HCT116 (cell line): ENCODE measurements around the gene GCN1. TPM values are rescaled to one million over a fixed set of nuclear protein-coding genes. Genes with fewer than 3 reads are reported as not detected.

Experiments used
- ATAC-seq: fragments of 200-7000 bp; cut with Tn5 transposase; 2 replicates; pipeline ENCODE4 v1.9.1; 2020; ENCODE audit warnings: mild to moderate bottlenecking, moderate library complexity
- BruUV-seq: library from RNA; stranded (reverse); fragments of 400-500 nt; replicated peaks from 2 replicates; lab custom pipeline; 2021; lab: Mats Ljungman, UMichigan
- CTCF ChIA-PET: fragments of 300-600 bp; sonication (Branson Sonifier 250); formaldehyde crosslinking; loops from one replicate; lab custom pipeline; 2021; ENCODE audit warnings: antibody characterized with exemption; lab: Charles Lee
- POLR2A ChIA-PET: fragments of 300-600, 350-600 bp; sonication (Branson Sonifier 250); formaldehyde crosslinking; loops from one replicate; lab custom pipeline; 2021; ENCODE audit warnings: antibody characterized with exemption; lab: Charles Lee
- RAD21 ChIA-PET, 2 experiments: fragments of 300-600 bp; sonication (Branson Sonifier 250); formaldehyde crosslinking; loops; one replicate each; lab custom pipeline; 2023; ENCODE audit warnings: low total read pairs in 2 of 2; ENCODE audit not compliant: uncharacterized antibody in 2 of 2, unreplicated experiment in 2 of 2, low non-redundant PET in 1 of 2; lab: Charles Lee
- DNase-seq: peaks from one replicate; pipeline ENCODE4 v3.0.0-alpha.2; 2010; ENCODE audit warnings: low read depth, low spot score
- H2AFZ ChIP-seq: fragments of 200-600 bp; shearing (Covaris generic), sonication (generic); 2 replicates; pipeline ENCODE4 v1.6.1; 2017; ENCODE audit warnings: low read depth, mixed run types, mixed read lengths, antibody characterized with exemption, low read length; ENCODE audit not compliant: poor library complexity, severe bottlenecking
- H3K27ac ChIP-seq: 2 replicates; pipeline ENCODE4 v1.5.1; 2012; ENCODE audit warnings: low read depth, low read length
- H3K27me3 ChIP-seq: fragments of 200-600 bp; sonication (generic); 2 replicates; pipeline ENCODE4 v1.6.1; 2016; ENCODE audit warnings: mixed run types, low read length, mixed read lengths; ENCODE audit not compliant: insufficient read depth
- H3K36me3 ChIP-seq, 2 experiments: fragments of 200-500 bp in 1 of 2; fragments of 200-600 bp in 1 of 2; sonication (Bioruptor generic) in 1 of 2; sonication (generic) in 1 of 2; 2 replicates each; pipeline versions ENCODE4 v1.5.1 to v1.6.1; 2014 to 2016; ENCODE audit warnings: low read length in 2 of 2, inconsistent platforms in 1 of 2, mixed read lengths in 1 of 2, mixed run types in 1 of 2; ENCODE audit not compliant: insufficient read depth in 2 of 2, control insufficient read depth in 1 of 2
- H3K4me1 ChIP-seq, 2 experiments: fragments of 200-600 bp in 1 of 2; sonication (generic) in 1 of 2; 2 replicates each; pipeline versions ENCODE4 v1.5.1 to v1.6.1; 2012 to 2017; ENCODE audit warnings: low read length in 2 of 2, inconsistent platforms in 1 of 2, mild to moderate bottlenecking in 1 of 2, mixed read lengths in 1 of 2, mixed run types in 1 of 2, moderate library complexity in 1 of 2; ENCODE audit not compliant: insufficient read depth in 2 of 2, control insufficient read depth in 1 of 2
- H3K4me2 ChIP-seq: fragments of 200-600 bp; sonication (generic); 2 replicates; pipeline ENCODE4 v1.6.1; 2017; ENCODE audit warnings: mixed run types, low read length, mixed read lengths
- H3K4me3 ChIP-seq, 2 experiments: fragments of 200-600 bp in 1 of 2; sonication (generic) in 1 of 2; replicated peaks in 1 of 2; 2 replicates each; pipeline ENCODE4 v1.5.1; 2011 to 2016; ENCODE audit warnings: low read length in 2 of 2, control low read depth in 1 of 2, low read depth in 1 of 2, mild to moderate bottlenecking in 1 of 2, mixed read lengths in 1 of 2, mixed run types in 1 of 2
- H3K79me2 ChIP-seq: fragments of 200-600 bp; sonication (generic); 2 replicates; pipeline ENCODE4 v1.6.1; 2017; ENCODE audit warnings: mild to moderate bottlenecking, mixed run types, low read length, moderate library complexity, mixed read lengths; ENCODE audit not compliant: insufficient read depth
- H3K9ac ChIP-seq: fragments of 200-600 bp; sonication (generic); 2 replicates; pipeline ENCODE4 v1.6.1; 2016; ENCODE audit warnings: low read length, mixed read lengths
- H3K9me2 ChIP-seq: fragments of 200-600 bp; sonication (generic), shearing (Covaris generic); 2 replicates; pipeline ENCODE4 v1.6.1; 2017; ENCODE audit warnings: mixed run types, mild to moderate bottlenecking, moderate library complexity; ENCODE audit not compliant: insufficient read depth
- H3K9me3 ChIP-seq, 2 experiments: fragments of 200-500 bp in 1 of 2; fragments of 200-600 bp in 1 of 2; sonication (Bioruptor generic) in 1 of 2; sonication (generic) in 1 of 2; 2 replicates each; pipeline ENCODE4 v1.6.1; 2014 to 2017; ENCODE audit warnings: low read length in 2 of 2, mixed read lengths in 2 of 2, inconsistent platforms in 1 of 2, low read depth in 1 of 2, mild to moderate bottlenecking in 1 of 2, mixed run types in 1 of 2, moderate library complexity in 1 of 2; ENCODE audit not compliant: control insufficient read depth in 1 of 2, insufficient read depth in 1 of 2
- H4K20me1 ChIP-seq: fragments of 200-600 bp; sonication (generic), shearing (Covaris generic); 2 replicates; pipeline ENCODE4 v1.6.1; 2017; ENCODE audit warnings: mixed run types, mild to moderate bottlenecking, moderate library complexity; ENCODE audit not compliant: insufficient read depth
- CBX3 ChIP-seq: IDR thresholded peaks from 2 replicates; pipeline ENCODE4 v1.6.1; 2012; ENCODE audit warnings: low read depth
- REST ChIP-seq: IDR thresholded peaks from 2 replicates; pipeline ENCODE4 v1.6.1; 2012; ENCODE audit warnings: low read depth
- ZFX ChIP-seq: fragments of 450-650 bp; IDR thresholded peaks from 2 replicates; pipeline ENCODE4 v1.6.1; 2017
- intact Hi-C: fragments of 100-400 bp; cut with micrococcal nuclease; formaldehyde crosslinking; loops from 2 replicates; pipeline ENCODE4 v1.10.0; 2022
- total RNA-seq: library from RNA; stranded (reverse); gene quantifications from one replicate; pipeline ENCODE4 v1.2.1, GENCODE V29; 2021; ENCODE audit not compliant: unreplicated experiment

Gene GCN1
- total RNA-seq, 1 experiment from 2014 or later, result 184 TPM

GRCh38 chr12:120098756-120099470 is 95.6 kb downstream of the GCN1 start (continued):
- TF ChIP-seq REST (no peak), ZFX (no peak)
- TF ChIP-seq, all 23 proteins: peak for 0

- ATAC-seq (no peak), DNase-seq (no peak)
- no peak for TF ChIP-seq CBX3
- Histone ChIP-seq H3K36me3 (peaks cover 8 to 19% of the 10 kb centered on the region in 2 experiments; a peak in 3 of 4 replicates), H3K4me2 (no peak overlapping the region), H3K9me3 (no peaks in the 10 kb centered on the region), H3K27me3 (no peaks in the 10 kb centered on the region), H3K79me2 (peaks cover 21% of the 10 kb centered on the region; the same call in 1 of the 2 replicates), H4K20me1 (no peaks in the 10 kb centered on the region), H3K9me2 (no peaks in the 10 kb centered on the region), H3K4me3 (no peak overlapping the region), H3K4me1 (no peaks in the 10 kb centered on the region), H2AFZ (no peak overlapping the region), H3K27ac (no peak overlapping the region), H3K9ac (no peak overlapping the region)
- CTCF ChIA-PET, result interaction anchor here (1.8 kb wide), 1 partner anchor 10 kb away, joined by 5 read pairs; no protein-coding TSS in a partner anchor
- RAD21 ChIA-PET, result no interaction called here
- POLR2A ChIA-PET, result no interaction called here
- intact Hi-C loops, result no loop called here
- no TSS peak for BruUV-seq
Measured at GRCh38 chr12:120096671-120097202, 97.8 kb downstream of the GCN1 start.
